Lower leg skin (tissue), 4 donors: ENCODE results near the gene SLC25A46. TPM values are rescaled to one million over a fixed set of nuclear protein-coding genes. Genes with fewer than 3 reads are reported as not detected.
"Not testable (repeated sequence)": the region's sequence is repeated elsewhere in the genome, so short reads cannot be mapped to it uniquely, and the experiment has no call there.

Experiments
- DNase-seq, 2 donors: peaks; one replicate each; pipeline ENCODE4 v3.0.0-alpha.2; 2019; ENCODE audit warnings: low spot score in 2 of 2
- H3K4me3 ChIP-seq: fragments of 200-600 bp; sonication (generic); 2 replicates; pipeline ENCODE4 v1.5.1; 2017; ENCODE audit warnings: mild to moderate bottlenecking, low read depth; ENCODE audit not compliant: poor library complexity, severe bottlenecking
- POLR2A ChIP-seq, 2 donors: fragments of 450-650 bp; IDR thresholded peaks; one replicate each; pipeline ENCODE4 v1.6.1; 2016 to 2017; ENCODE audit warnings: antibody characterized with exemption in 2 of 2, mild to moderate bottlenecking in 1 of 2, moderate library complexity in 1 of 2
- WGBS, 2 donors: methylation state at CpG; one replicate each; pipeline ENCODE4 v1.1.5; 2018; 5-methylcytosine and 5-hydroxymethylcytosine counted together
- intact Hi-C: fragments of 100-400 bp; cut with DNase I; formaldehyde crosslinking; loops from one replicate; pipeline ENCODE4 v1.15.0; 2023; ENCODE audit warnings: low total_unique reads
- total RNA-seq, 4 donors: library from RNA; depleted of rRNA; stranded (reverse); fragments of >200 nt; gene quantifications; one replicate each; pipeline ENCODE4 v1.1.0, GENCODE V29; 2016
- TF ChIP-seq, protein P1 (sequence below), 3 donors: fragments of 450-650 bp; IDR thresholded peaks; one replicate each; pipeline ENCODE4 v1.5.1; 2016; ENCODE audit warnings: antibody characterized with exemption in 3 of 3, mild to moderate bottlenecking in 3 of 3, moderate library complexity in 2 of 3

The SLC25A46 gene
- total RNA-seq, 4 donors from 2014 or later = 36.6 to 44.7 (median 43.4) TPM

DNA sequence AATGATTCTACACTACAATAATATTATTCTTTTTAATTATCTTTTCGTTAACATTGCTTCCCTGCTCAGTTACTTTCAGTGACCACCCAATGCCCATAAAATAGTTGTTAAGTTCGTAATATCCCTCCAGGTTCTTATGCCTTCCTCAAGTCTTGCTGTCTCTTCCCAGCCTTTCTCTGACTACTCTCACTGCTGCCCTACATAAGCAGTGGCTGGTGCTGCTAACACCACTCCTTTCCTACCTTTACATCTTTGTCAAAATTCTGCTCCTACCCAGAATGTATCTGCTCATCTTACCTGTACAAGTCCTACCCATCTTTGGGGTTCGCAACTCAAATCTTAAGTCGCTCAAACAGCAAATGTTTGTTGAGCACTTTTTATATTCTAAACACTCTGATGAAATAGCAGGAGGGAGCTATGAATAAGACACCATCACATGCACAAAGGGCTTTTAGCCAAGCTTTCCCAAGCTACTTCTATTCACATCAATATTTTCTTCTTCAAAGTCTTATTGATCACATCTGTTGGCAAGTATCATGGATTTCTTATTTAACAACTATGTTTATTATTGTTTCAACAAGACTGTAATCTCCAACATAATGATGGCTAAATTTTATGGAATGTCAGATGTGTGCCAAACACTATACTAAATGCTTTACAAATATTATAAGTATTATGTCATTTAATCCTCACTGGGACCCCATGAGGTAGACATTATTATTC is 29.5 kb downstream of the SLC25A46 start:
- intact Hi-C loops = no loop called here
- no peak for TF ChIP-seq POLR2A (IDR thresholded peaks at IDR 0.05)
- TF ChIP-seq, protein P1, sequence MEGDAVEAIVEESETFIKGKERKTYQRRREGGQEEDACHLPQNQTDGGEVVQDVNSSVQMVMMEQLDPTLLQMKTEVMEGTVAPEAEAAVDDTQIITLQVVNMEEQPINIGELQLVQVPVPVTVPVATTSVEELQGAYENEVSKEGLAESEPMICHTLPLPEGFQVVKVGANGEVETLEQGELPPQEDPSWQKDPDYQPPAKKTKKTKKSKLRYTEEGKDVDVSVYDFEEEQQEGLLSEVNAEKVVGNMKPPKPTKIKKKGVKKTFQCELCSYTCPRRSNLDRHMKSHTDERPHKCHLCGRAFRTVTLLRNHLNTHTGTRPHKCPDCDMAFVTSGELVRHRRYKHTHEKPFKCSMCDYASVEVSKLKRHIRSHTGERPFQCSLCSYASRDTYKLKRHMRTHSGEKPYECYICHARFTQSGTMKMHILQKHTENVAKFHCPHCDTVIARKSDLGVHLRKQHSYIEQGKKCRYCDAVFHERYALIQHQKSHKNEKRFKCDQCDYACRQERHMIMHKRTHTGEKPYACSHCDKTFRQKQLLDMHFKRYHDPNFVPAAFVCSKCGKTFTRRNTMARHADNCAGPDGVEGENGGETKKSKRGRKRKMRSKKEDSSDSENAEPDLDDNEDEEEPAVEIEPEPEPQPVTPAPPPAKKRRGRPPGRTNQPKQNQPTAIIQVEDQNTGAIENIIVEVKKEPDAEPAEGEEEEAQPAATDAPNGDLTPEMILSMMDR (IDR thresholded peaks at IDR 0.05) = no peak
- peak in 1 of 2 donors; percentile 17 for DNase-seq
- no peak overlapping the region for H3K4me3 ChIP-seq
- WGBS, 2 donors = 73 to 75% methylated on average over 4 of the region's 4 CpGs

DNA sequence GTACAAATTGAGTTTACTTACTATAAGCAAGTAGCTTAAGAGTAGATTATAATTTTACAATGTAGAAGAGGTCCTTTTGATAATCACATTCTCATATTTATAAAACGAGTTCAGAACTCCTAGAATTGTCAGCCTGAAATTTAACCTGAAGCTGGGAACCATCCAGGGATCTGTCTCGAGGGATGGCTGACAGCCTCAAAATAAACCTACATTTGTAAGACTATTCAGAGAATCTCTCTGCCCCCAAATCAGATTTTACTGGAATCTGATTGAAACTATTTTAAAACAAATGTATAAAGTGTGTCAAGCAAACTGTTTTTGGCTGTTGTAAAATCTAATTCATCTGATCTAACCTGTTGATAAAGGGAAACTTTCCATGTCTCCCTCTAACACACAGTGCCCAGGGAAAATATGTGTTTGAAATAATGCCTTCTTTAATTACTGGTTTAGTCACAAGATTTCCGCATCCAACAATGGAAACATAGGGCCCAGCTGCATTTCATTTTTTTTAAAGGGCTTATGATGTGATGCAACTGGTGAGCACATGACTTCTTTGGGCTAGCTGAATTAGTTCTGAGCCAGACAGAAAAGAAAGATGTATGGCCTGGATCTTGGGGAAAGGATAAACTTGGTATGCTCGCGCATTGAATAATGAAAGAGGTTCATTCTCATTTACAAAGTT is 30.3 kb downstream of the SLC25A46 start:
- no peak overlapping the region for H3K4me3 ChIP-seq
- 37 to 40% methylated on average over 5 of the region's 5 CpGs for WGBS, 2 donors
- peak in 1 of 2 donors; percentile 34 for DNase-seq
- TF ChIP-seq, protein P1 (IDR thresholded peaks at IDR 0.05) = no peak
- no peak for TF ChIP-seq POLR2A (IDR thresholded peaks at IDR 0.05)
- intact Hi-C loops = no loop called here

DNA sequence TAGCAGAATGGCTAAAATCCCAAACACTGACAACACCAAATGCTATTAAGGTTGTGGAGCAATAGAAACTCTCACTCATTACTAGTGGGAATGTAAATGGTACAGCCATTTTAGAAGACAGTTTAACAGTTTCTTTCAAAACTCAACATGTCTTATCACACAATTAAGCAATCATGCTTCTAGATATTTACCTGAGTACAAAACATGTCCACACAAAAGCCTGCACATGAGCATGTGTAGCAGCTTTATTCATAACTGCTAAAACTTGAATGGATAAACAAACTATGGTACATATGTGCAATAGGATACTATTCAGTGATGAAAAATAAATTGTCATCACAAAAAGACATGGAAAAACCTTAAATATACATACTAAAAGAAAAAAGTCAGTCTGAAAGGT is 31.5 kb downstream of the SLC25A46 start:
- DNase-seq = no peak
- no peak overlapping the region for H3K4me3 ChIP-seq
- TF ChIP-seq, protein P1 (IDR thresholded peaks at IDR 0.05) = no peak
- TF ChIP-seq POLR2A (IDR thresholded peaks at IDR 0.05) = no peak
- intact Hi-C loops = no loop called here

DNA sequence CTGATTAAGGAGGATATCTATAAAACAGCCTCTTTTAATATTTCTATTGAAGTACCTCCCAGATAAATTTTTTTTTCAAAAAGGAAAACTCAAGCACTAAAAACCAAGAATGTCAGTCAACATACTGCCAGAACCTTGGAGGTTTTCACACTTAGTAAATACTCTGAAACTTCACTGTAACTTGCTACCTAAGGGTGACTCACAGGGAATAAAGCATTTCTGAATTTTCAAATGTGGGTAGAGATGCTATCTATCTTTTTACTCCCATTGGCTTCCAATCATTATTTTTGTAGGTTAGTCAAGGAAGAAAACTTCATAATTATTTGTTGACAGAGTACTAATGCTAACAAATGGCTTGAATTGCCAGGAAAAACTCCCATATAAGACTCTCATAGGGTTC is 46.1 kb downstream of the SLC25A46 start:
- TF ChIP-seq POLR2A (IDR thresholded peaks at IDR 0.05) = no peak
- TF ChIP-seq, protein P1 (IDR thresholded peaks at IDR 0.05) = no peak
- no peak for DNase-seq

DNA sequence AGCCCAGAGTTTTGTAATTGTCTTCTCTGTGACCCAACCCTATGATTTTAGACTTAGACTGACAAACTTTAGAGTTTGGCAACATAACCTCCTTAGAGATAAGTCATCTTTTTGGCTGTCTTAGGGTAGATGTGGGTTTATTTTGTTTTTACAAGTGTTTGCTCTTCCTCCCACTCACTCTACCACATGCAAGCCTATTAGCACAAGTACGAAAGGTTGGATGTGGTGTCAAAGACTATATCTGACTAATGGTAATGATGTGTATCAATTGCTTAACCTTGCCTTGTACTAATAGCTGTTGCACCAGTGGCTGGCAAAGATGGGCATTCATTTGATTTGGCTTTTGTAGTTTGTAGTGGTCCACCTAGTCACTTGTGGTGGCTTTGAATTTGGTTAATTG is 46.5 kb downstream of the SLC25A46 start:
- no peak for DNase-seq
- TF ChIP-seq POLR2A (IDR thresholded peaks at IDR 0.05) = no peak
- TF ChIP-seq, protein P1 (IDR thresholded peaks at IDR 0.05) = no peak
- intact Hi-C loops = no loop called here
- H3K4me3 ChIP-seq = no peak overlapping the region
- 48 to 59% methylated on average over 1 of the region's 1 CpG for WGBS, 2 donors

More for the DNA sequence above, 46.1 kb downstream of the SLC25A46 start:
- H3K4me3 ChIP-seq = no peak overlapping the region
- intact Hi-C loops = no loop called here

DNA sequence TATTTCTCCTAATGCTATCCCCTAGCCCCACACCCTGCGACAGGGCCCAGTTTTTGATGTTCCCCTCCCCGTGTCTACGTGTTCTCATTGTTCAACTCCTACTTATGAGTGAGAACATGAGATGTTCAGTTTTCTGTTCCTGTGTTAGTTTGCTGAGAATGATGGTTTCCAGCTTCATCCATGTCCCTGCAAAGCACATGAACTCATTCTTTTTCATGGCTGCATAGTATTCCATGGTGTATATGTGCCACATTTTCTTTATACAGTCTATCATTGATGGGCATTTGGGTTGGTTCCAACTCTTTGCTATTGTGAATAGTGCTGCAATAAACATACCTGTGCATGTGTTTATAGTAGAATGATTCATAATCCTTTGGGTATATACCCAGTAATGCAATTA is 49.2 kb downstream of the SLC25A46 start:
- 90 to 95% methylated on average over 3 of the region's 3 CpGs for WGBS, 2 donors
- H3K4me3 ChIP-seq, intact Hi-C loops, DNase-seq: not testable (repeated sequence)
